ENCODE measurements around the gene ACAD9.
"Not testable (repeated sequence)": the region's sequence is repeated elsewhere in the genome, so short reads cannot be mapped to it uniquely, and the experiment has no call there.

ACAD9 gene

GRCh38 chr3:128861491-128861890 is 17.9 kb upstream of the ACAD9 start:
- H3K27me3 ChIP-seq (ENCODE audit: control insufficient read depth in 1 of 2, insufficient read depth in 2 of 2, low read length in 2 of 2), result no peaks in the 10 kb centered on the region
- H3K36me3 ChIP-seq (ENCODE audit: control insufficient read depth in 2 of 2, insufficient read depth in 2 of 2, low read length in 2 of 2), result no peaks in the 10 kb centered on the region
- H3K4me1 ChIP-seq (ENCODE audit: control insufficient read depth, insufficient read depth, low read length), result peaks cover 8% of the 10 kb centered on the region
- H3K9me3 ChIP-seq (ENCODE audit: control insufficient read depth in 2 of 2, low read length in 2 of 2), result peaks cover 0 to 14% of the 10 kb centered on the region in 2 donors
- no peak overlapping the region for H3K27ac ChIP-seq (ENCODE audit: low read length)
- no peak overlapping the region for H3K4me3 ChIP-seq (ENCODE audit: low read length in 2 of 2)
- no peak overlapping the region for H3K9ac ChIP-seq (ENCODE audit: low read length in 2 of 2)

- H3K36me3 ChIP-seq (ENCODE audit: control insufficient read depth in 2 of 2, insufficient read depth in 2 of 2, low read length in 2 of 2), result no peaks in the 10 kb centered on the region
- H3K4me3 ChIP-seq (ENCODE audit: low read length in 2 of 2), result no peak overlapping the region
- H3K9me3 ChIP-seq (ENCODE audit: control insufficient read depth in 2 of 2, low read length in 2 of 2), result peaks cover 0 to 12% of the 10 kb centered on the region in 2 donors
- no peak overlapping the region for H3K9ac ChIP-seq (ENCODE audit: low read length in 2 of 2)
- peaks cover 8% of the 10 kb centered on the region for H3K4me1 ChIP-seq (ENCODE audit: control insufficient read depth, insufficient read depth, low read length)
- H3K27ac ChIP-seq (ENCODE audit: low read length), result no peak overlapping the region
- no peaks in the 10 kb centered on the region for H3K27me3 ChIP-seq (ENCODE audit: control insufficient read depth in 1 of 2, insufficient read depth in 2 of 2, low read length in 2 of 2)
These were observed 15.9 kb upstream of the ACAD9 start for GRCh38 chr3:128863560-128863959.

- Histone ChIP-seq H3K9me3 (ENCODE audit: control insufficient read depth in 2 of 2, low read length in 2 of 2) (peaks cover 0 to 4% of the 10 kb centered on the region in 2 donors), H3K36me3 (ENCODE audit: control insufficient read depth in 2 of 2, insufficient read depth in 2 of 2, low read length in 2 of 2) (no peaks in the 10 kb centered on the region), H3K9ac (ENCODE audit: low read length in 2 of 2) (no peak overlapping the region), H3K4me1 (ENCODE audit: control insufficient read depth, insufficient read depth, low read length) (peaks cover 8% of the 10 kb centered on the region), H3K27me3 (ENCODE audit: control insufficient read depth in 1 of 2, insufficient read depth in 2 of 2, low read length in 2 of 2) (no peaks in the 10 kb centered on the region), H3K27ac (ENCODE audit: low read length) (no peak overlapping the region), H3K4me3 (ENCODE audit: low read length in 2 of 2) (no peak overlapping the region)
These were observed 15.0 kb upstream of the ACAD9 start for GRCh38 chr3:128864351-128864811.

GRCh38 chr3:128864849-128865804 is 14.3 kb upstream of the ACAD9 start:
- H3K9me3 ChIP-seq (ENCODE audit: control insufficient read depth in 2 of 2, low read length in 2 of 2); H3K4me1 ChIP-seq (ENCODE audit: control insufficient read depth, insufficient read depth, low read length); H3K36me3 ChIP-seq (ENCODE audit: control insufficient read depth in 2 of 2, insufficient read depth in 2 of 2, low read length in 2 of 2); H3K4me3 ChIP-seq (ENCODE audit: low read length in 2 of 2); H3K27me3 ChIP-seq (ENCODE audit: control insufficient read depth in 1 of 2, insufficient read depth in 2 of 2, low read length in 2 of 2); H3K27ac ChIP-seq (ENCODE audit: low read length); H3K9ac ChIP-seq (ENCODE audit: low read length in 2 of 2): not testable (repeated sequence)

GRCh38 chr3:128867200-128868125 is 12.0 kb upstream of the ACAD9 start:
- Histone ChIP-seq H3K27ac (ENCODE audit: low read length) (no peak overlapping the region), H3K4me3 (ENCODE audit: low read length in 2 of 2) (no peak overlapping the region), H3K36me3 (ENCODE audit: control insufficient read depth in 2 of 2, insufficient read depth in 2 of 2, low read length in 2 of 2) (no peaks in the 10 kb centered on the region), H3K9me3 (ENCODE audit: control insufficient read depth in 2 of 2, low read length in 2 of 2) (no peaks in the 10 kb centered on the region), H3K4me1 (ENCODE audit: control insufficient read depth, insufficient read depth, low read length) (peaks cover 8% of the 10 kb centered on the region), H3K27me3 (ENCODE audit: control insufficient read depth in 1 of 2, insufficient read depth in 2 of 2, low read length in 2 of 2) (no peaks in the 10 kb centered on the region), H3K9ac (ENCODE audit: low read length in 2 of 2) (no peak overlapping the region)

- no peaks in the 10 kb centered on the region for H3K27me3 ChIP-seq (ENCODE audit: control insufficient read depth in 1 of 2, insufficient read depth in 2 of 2, low read length in 2 of 2)
These were observed 9.1 kb upstream of the ACAD9 start for GRCh38 chr3:128870347-128870746.

GRCh38 chr3:128872282-128872681 is 7.1 kb upstream of the ACAD9 start:
- Histone ChIP-seq H3K4me3 (ENCODE audit: low read length in 2 of 2) (no peak overlapping the region), H3K27ac (ENCODE audit: low read length) (no peak overlapping the region), H3K9me3 (ENCODE audit: control insufficient read depth in 2 of 2, low read length in 2 of 2) (no peaks in the 10 kb centered on the region), H3K36me3 (ENCODE audit: control insufficient read depth in 2 of 2, insufficient read depth in 2 of 2, low read length in 2 of 2) (no peaks in the 10 kb centered on the region), H3K27me3 (ENCODE audit: control insufficient read depth in 1 of 2, insufficient read depth in 2 of 2, low read length in 2 of 2) (no peaks in the 10 kb centered on the region), H3K9ac (ENCODE audit: low read length in 2 of 2) (no peak overlapping the region), H3K4me1 (ENCODE audit: control insufficient read depth, insufficient read depth, low read length) (no peaks in the 10 kb centered on the region)

More at GRCh38 chr3:128870347-128870746, 9.1 kb upstream of the ACAD9 start:
- H3K9me3 ChIP-seq (ENCODE audit: control insufficient read depth in 2 of 2, low read length in 2 of 2), result no peaks in the 10 kb centered on the region
- H3K4me1 ChIP-seq (ENCODE audit: control insufficient read depth, insufficient read depth, low read length), result no peaks in the 10 kb centered on the region
- H3K27ac ChIP-seq (ENCODE audit: low read length), result no peak overlapping the region
- no peak overlapping the region for H3K9ac ChIP-seq (ENCODE audit: low read length in 2 of 2)
- no peaks in the 10 kb centered on the region for H3K36me3 ChIP-seq (ENCODE audit: control insufficient read depth in 2 of 2, insufficient read depth in 2 of 2, low read length in 2 of 2)
- H3K4me3 ChIP-seq (ENCODE audit: low read length in 2 of 2), result no peak overlapping the region

- Histone ChIP-seq H3K27me3 (ENCODE audit: control insufficient read depth in 1 of 2, insufficient read depth in 2 of 2, low read length in 2 of 2) (no peaks in the 10 kb centered on the region), H3K9me3 (ENCODE audit: control insufficient read depth in 2 of 2, low read length in 2 of 2) (no peaks in the 10 kb centered on the region), H3K4me1 (ENCODE audit: control insufficient read depth, insufficient read depth, low read length) (peaks cover 2% of the 10 kb centered on the region), H3K27ac (ENCODE audit: low read length) (no peak overlapping the region), H3K9ac (ENCODE audit: low read length in 2 of 2) (no peak overlapping the region), H3K4me3 (ENCODE audit: low read length in 2 of 2) (no peak overlapping the region), H3K36me3 (ENCODE audit: control insufficient read depth in 2 of 2, insufficient read depth in 2 of 2, low read length in 2 of 2) (no peaks in the 10 kb centered on the region)
These were observed 6.7 kb upstream of the ACAD9 start for GRCh38 chr3:128872744-128873143.

GRCh38 chr3:128873244-128874022 is 6.0 kb upstream of the ACAD9 start:
- H3K27me3 ChIP-seq (ENCODE audit: control insufficient read depth in 1 of 2, insufficient read depth in 2 of 2, low read length in 2 of 2), result no peaks in the 10 kb centered on the region
- no peaks in the 10 kb centered on the region for H3K9me3 ChIP-seq (ENCODE audit: control insufficient read depth in 2 of 2, low read length in 2 of 2)
- H3K9ac ChIP-seq (ENCODE audit: low read length in 2 of 2), result no peak overlapping the region
- no peaks in the 10 kb centered on the region for H3K36me3 ChIP-seq (ENCODE audit: control insufficient read depth in 2 of 2, insufficient read depth in 2 of 2, low read length in 2 of 2)
- no peak overlapping the region for H3K4me3 ChIP-seq (ENCODE audit: low read length in 2 of 2)
- H3K27ac ChIP-seq (ENCODE audit: low read length), result no peak overlapping the region
- peaks cover 9% of the 10 kb centered on the region for H3K4me1 ChIP-seq (ENCODE audit: control insufficient read depth, insufficient read depth, low read length)
